Stomach (tissue), 4 donors: Measurements from ENCODE around the gene SPINK14.

ENCODE experiments used
- CTCF ChIP-seq, 7 experiments: fragments of 450-650 bp in 4 of 7; fragments of 200-600 bp in 3 of 7; sonication (generic) in 3 of 7; IDR thresholded peaks; one replicate each; pipeline ENCODE4 v1.5.1; 2016 to 2019; ENCODE audit warnings: antibody characterized with exemption in 7 of 7, control low read depth in 2 of 7, mild to moderate bottlenecking in 1 of 7
- EP300 ChIP-seq: sonication (generic); formaldehyde crosslinking; IDR thresholded peaks from one replicate; pipeline ENCODE4 v1.6.1; 2017; ENCODE audit warnings: antibody characterized with exemption
- POLR2A ChIP-seq, 4 donors: fragments of 450-650 bp; IDR thresholded peaks; one replicate each; pipeline ENCODE4 v1.6.1; 2016; ENCODE audit warnings: antibody characterized with exemption in 4 of 4, control low read depth in 2 of 4, mild to moderate bottlenecking in 1 of 4, moderate library complexity in 1 of 4

- TF ChIP-seq CTCF (IDR thresholded peaks at IDR 0.05), result no peak
- no peak for TF ChIP-seq POLR2A (IDR thresholded peaks at IDR 0.05)
- TF ChIP-seq EP300, result no peak
These were observed 38.3 kb downstream of the SPINK14 start for GRCh38 chr5:148206620-148207019.
